GM23338 (cell line): ENCODE results near the gene EFHC2.

Source experiments
- CREB1 ChIP-seq: fragments of 250-450 bp; sonication (Bioruptor Pico); IDR thresholded peaks from 2 replicates; pipeline ENCODE4 v1.5.0; 2020; ENCODE audit warnings: low read depth, mild to moderate bottlenecking, moderate library complexity
- EZH2 ChIP-seq: fragments of 200-600 bp; sonication (generic); IDR thresholded peaks from one replicate; pipeline ENCODE4 v1.8.0; 2017; ENCODE audit warnings: antibody characterized with exemption, mild to moderate bottlenecking, low read depth; ENCODE audit not compliant: unreplicated experiment
- EZH2phosphoT487 ChIP-seq: fragments of 200-600 bp; sonication (generic); IDR thresholded peaks from one replicate; pipeline ENCODE4 v1.8.1; 2018; ENCODE audit warnings: antibody characterized with exemption; ENCODE audit not compliant: unreplicated experiment
- JUNB ChIP-seq: IDR thresholded peaks from one replicate; pipeline ENCODE4 v1.6.1; 2016; ENCODE audit warnings: antibody characterized with exemption; ENCODE audit not compliant: unreplicated experiment
- POLR2AphosphoS5 ChIP-seq: IDR thresholded peaks from 2 replicates; pipeline ENCODE4 v1.6.1; 2016; ENCODE audit warnings: antibody characterized with exemption, low read depth
- REST ChIP-seq: IDR thresholded peaks from one replicate; pipeline ENCODE4 v1.6.1; 2018; ENCODE audit warnings: antibody characterized with exemption; ENCODE audit not compliant: unreplicated experiment
- TF ChIP-seq, protein P1 (sequence below), 2 experiments: fragments of 200-600 bp in 1 of 2; sonication (generic) in 1 of 2; conservative IDR thresholded peaks; 2 replicates each; pipeline versions ENCODE4 v1.5.1 to v1.6.1; 2016 to 2017; ENCODE audit warnings: antibody characterized with exemption in 2 of 2, low read depth in 2 of 2, mild to moderate bottlenecking in 2 of 2, moderate library complexity in 1 of 2

GRCh38 chrX:44343412-44344141 is at the start of gene EFHC2:
- TF ChIP-seq, protein P1, sequence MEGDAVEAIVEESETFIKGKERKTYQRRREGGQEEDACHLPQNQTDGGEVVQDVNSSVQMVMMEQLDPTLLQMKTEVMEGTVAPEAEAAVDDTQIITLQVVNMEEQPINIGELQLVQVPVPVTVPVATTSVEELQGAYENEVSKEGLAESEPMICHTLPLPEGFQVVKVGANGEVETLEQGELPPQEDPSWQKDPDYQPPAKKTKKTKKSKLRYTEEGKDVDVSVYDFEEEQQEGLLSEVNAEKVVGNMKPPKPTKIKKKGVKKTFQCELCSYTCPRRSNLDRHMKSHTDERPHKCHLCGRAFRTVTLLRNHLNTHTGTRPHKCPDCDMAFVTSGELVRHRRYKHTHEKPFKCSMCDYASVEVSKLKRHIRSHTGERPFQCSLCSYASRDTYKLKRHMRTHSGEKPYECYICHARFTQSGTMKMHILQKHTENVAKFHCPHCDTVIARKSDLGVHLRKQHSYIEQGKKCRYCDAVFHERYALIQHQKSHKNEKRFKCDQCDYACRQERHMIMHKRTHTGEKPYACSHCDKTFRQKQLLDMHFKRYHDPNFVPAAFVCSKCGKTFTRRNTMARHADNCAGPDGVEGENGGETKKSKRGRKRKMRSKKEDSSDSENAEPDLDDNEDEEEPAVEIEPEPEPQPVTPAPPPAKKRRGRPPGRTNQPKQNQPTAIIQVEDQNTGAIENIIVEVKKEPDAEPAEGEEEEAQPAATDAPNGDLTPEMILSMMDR (conservative IDR thresholded peaks at IDR 0.05; ENCODE audit: low read depth in 2 of 2) = no peak
- TF ChIP-seq EZH2 (no peak), CREB1 (CRISPR knock-in tag) (no peak), POLR2AphosphoS5 (no peak), EZH2phosphoT487 (no peak), JUNB (no peak), REST (no peak)
